GM23338 (cell line): ENCODE data around the gene HMOX1. TPM values are rescaled to one million over a fixed set of nuclear protein-coding genes. Genes with fewer than 3 reads are reported as not detected.

ENCODE experiments used
- ATAC-seq: fragments of 200-7000 bp; cut with Tn5 transposase; 3 replicates; pipeline ENCODE4 v1.9.1; 2020
- DNase-seq: peaks from one replicate; pipeline ENCODE4 v3.0.0-alpha.2; 2015; ENCODE audit warnings: low spot score
- H2AFZ ChIP-seq: fragments of 200-600 bp; sonication (generic); 2 replicates; pipeline ENCODE4 v1.8.0; 2016; ENCODE audit warnings: antibody characterized with exemption, mild to moderate bottlenecking, moderate library complexity
- H3F3A ChIP-seq: fragments of 200-600 bp; sonication (generic); replicated peaks from 2 replicates; pipeline ENCODE4 v1.8.0; 2017; ENCODE audit warnings: antibody characterized with exemption, mixed run types, low read depth
- H3K27ac ChIP-seq: fragments of 200-600 bp; sonication (generic); 2 replicates; pipeline ENCODE4 v1.6.1; 2016; ENCODE audit warnings: low read depth
- H3K27me3 ChIP-seq: fragments of 200-600 bp; sonication (generic); 2 replicates; pipeline ENCODE4 v1.8.0; 2016; ENCODE audit warnings: mild to moderate bottlenecking, mixed run types, moderate library complexity; ENCODE audit not compliant: insufficient read depth
- H3K36me3 ChIP-seq: fragments of 200-600 bp; sonication (generic); 2 replicates; pipeline ENCODE4 v1.8.0; 2016; ENCODE audit warnings: mild to moderate bottlenecking; ENCODE audit not compliant: insufficient read depth
- H3K4me1 ChIP-seq: fragments of 200-600 bp; sonication (generic); 2 replicates; pipeline ENCODE4 v1.8.0; 2016; ENCODE audit warnings: mild to moderate bottlenecking, moderate library complexity; ENCODE audit not compliant: insufficient read depth
- H3K4me2 ChIP-seq: fragments of 200-600 bp; sonication (generic); 2 replicates; pipeline ENCODE4 v1.7.1; 2017; ENCODE audit warnings: mixed run types
- H3K4me3 ChIP-seq: fragments of 200-600 bp; sonication (generic); 2 replicates; pipeline ENCODE4 v1.6.1; 2016; ENCODE audit warnings: mixed run types
- H3K79me2 ChIP-seq: fragments of 200-600 bp; sonication (generic); replicated peaks from 2 replicates; pipeline ENCODE4 v1.8.0; 2017; ENCODE audit warnings: mild to moderate bottlenecking; ENCODE audit not compliant: insufficient read depth
- H3K9me2 ChIP-seq: fragments of 200-600 bp; sonication (generic); 2 replicates; pipeline ENCODE4 v1.8.0; 2017; ENCODE audit not compliant: insufficient read depth
- H4K20me1 ChIP-seq: fragments of 200-600 bp; sonication (generic); replicated peaks from 2 replicates; pipeline ENCODE4 v1.8.0; 2017; ENCODE audit warnings: mild to moderate bottlenecking; ENCODE audit not compliant: insufficient read depth
- H3K27ac Mint-ChIP-seq: 2 replicates; pipeline ENCODE4 v1.8.0; 2020; ENCODE audit warnings: inconsistent platforms, mild to moderate bottlenecking, moderate library complexity, mixed read lengths
- H3K27me3 Mint-ChIP-seq: 3 replicates; pipeline ENCODE4 v1.8.0; 2022; ENCODE audit warnings: low read depth, mild to moderate bottlenecking, moderate library complexity, mixed read lengths, inconsistent platforms; ENCODE audit not compliant: insufficient read depth, poor library complexity
- H3K36me3 Mint-ChIP-seq: 3 replicates; pipeline ENCODE4 v1.8.0; 2021; ENCODE audit warnings: low read depth, mild to moderate bottlenecking, inconsistent platforms, moderate library complexity, mixed read lengths
- H3K4me1 Mint-ChIP-seq: 3 replicates; pipeline ENCODE4 v1.8.0; 2020; ENCODE audit warnings: mild to moderate bottlenecking, inconsistent platforms, mixed read lengths
- H3K4me3 Mint-ChIP-seq: 3 replicates; pipeline ENCODE4 v1.8.0; 2021; ENCODE audit warnings: moderate library complexity, mild to moderate bottlenecking, inconsistent platforms, mixed read lengths
- H3K9me3 Mint-ChIP-seq: 3 replicates; pipeline ENCODE4 v1.8.0; 2020; ENCODE audit warnings: moderate library complexity, mild to moderate bottlenecking, inconsistent platforms, mixed read lengths
- CTCF ChIP-seq, 2 experiments: fragments of 200-600 bp in 1 of 2; sonication (generic) in 1 of 2; conservative IDR thresholded peaks; 2 replicates each; pipeline versions ENCODE4 v1.5.1 to v1.6.1; 2016 to 2017; ENCODE audit warnings: antibody characterized with exemption in 2 of 2, low read depth in 2 of 2, mild to moderate bottlenecking in 2 of 2, moderate library complexity in 1 of 2
- EZH2 ChIP-seq: fragments of 200-600 bp; sonication (generic); IDR thresholded peaks from one replicate; pipeline ENCODE4 v1.8.0; 2017; ENCODE audit warnings: antibody characterized with exemption, mild to moderate bottlenecking, low read depth; ENCODE audit not compliant: unreplicated experiment
- EZH2phosphoT487 ChIP-seq: fragments of 200-600 bp; sonication (generic); IDR thresholded peaks from one replicate; pipeline ENCODE4 v1.8.1; 2018; ENCODE audit warnings: antibody characterized with exemption; ENCODE audit not compliant: unreplicated experiment
- JUNB ChIP-seq: IDR thresholded peaks from one replicate; pipeline ENCODE4 v1.6.1; 2016; ENCODE audit warnings: antibody characterized with exemption; ENCODE audit not compliant: unreplicated experiment
- NANOG ChIP-seq: IDR thresholded peaks from 2 replicates; pipeline ENCODE4 v1.6.1; 2016; ENCODE audit warnings: antibody characterized with exemption, borderline replicate concordance
- STAT1 ChIP-seq: IDR thresholded peaks from one replicate; pipeline ENCODE4 v1.6.1; 2016; ENCODE audit warnings: antibody characterized with exemption; ENCODE audit not compliant: unreplicated experiment
- ZNF331 ChIP-seq: fragments of 250-450 bp; sonication (Bioruptor Pico); IDR thresholded peaks from 2 replicates; pipeline ENCODE4 v1.5.0; 2020; ENCODE audit warnings: low read depth, mild to moderate bottlenecking, moderate library complexity
- ZNF462 ChIP-seq: fragments of 250-450 bp; sonication (Bioruptor Pico); IDR thresholded peaks from 2 replicates; pipeline ENCODE4 v1.5.0; 2020; ENCODE audit warnings: mild to moderate bottlenecking, moderate library complexity
- polyA plus RNA-seq: library from polyadenylated mRNA; unstranded; fragments of >200 nt; fragmentation: Nextera tagmentation; extraction: Ambion mirVana; gene quantifications from 2 replicates; pipeline ENCODE4 v1.2.1, GENCODE V29; 2016
- total RNA-seq: library from RNA; depleted of rRNA; stranded (reverse); fragments of >200 nt; shearing (Covaris generic); gene quantifications from 2 replicates; pipeline ENCODE4 v1.2.3, GENCODE V29; 2014
- TF ChIP-seq, protein P1 (sequence below): IDR thresholded peaks from 2 replicates; pipeline ENCODE4 v1.6.1; 2016; ENCODE audit warnings: antibody characterized with exemption

HMOX1 gene
- total and polyA plus RNA-seq, 2 experiments from 2014 or later: 10.9 to 22.6 TPM

DNA sequence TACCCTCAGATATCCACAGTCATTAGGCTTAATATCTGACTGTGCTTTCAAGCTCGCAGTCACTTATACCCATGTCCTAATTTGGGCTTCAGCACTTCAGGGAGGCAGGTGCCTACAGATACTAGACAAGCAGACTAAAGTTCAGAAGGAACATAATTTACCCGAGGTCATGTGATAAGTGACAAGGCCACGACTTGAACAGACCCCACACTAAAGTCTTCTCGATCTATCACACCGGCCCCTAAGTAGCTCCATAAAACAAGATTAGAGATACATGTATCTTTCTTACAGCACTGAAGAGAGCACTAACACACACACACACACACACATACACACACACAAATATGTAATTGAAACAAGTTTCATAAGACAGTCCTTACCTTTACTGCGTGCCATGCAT lies 48.6 kb upstream of the HMOX1 start (continued):
- TF ChIP-seq CTCF (conservative IDR thresholded peaks at IDR 0.05; ENCODE audit: low read depth in 2 of 2) (no peak), NANOG (no peak), EZH2 (no peak), ZNF331 (CRISPR knock-in tag) (no peak)
- TF ChIP-seq, protein P1, sequence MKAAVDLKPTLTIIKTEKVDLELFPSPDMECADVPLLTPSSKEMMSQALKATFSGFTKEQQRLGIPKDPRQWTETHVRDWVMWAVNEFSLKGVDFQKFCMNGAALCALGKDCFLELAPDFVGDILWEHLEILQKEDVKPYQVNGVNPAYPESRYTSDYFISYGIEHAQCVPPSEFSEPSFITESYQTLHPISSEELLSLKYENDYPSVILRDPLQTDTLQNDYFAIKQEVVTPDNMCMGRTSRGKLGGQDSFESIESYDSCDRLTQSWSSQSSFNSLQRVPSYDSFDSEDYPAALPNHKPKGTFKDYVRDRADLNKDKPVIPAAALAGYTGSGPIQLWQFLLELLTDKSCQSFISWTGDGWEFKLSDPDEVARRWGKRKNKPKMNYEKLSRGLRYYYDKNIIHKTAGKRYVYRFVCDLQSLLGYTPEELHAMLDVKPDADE: no peak

DNA sequence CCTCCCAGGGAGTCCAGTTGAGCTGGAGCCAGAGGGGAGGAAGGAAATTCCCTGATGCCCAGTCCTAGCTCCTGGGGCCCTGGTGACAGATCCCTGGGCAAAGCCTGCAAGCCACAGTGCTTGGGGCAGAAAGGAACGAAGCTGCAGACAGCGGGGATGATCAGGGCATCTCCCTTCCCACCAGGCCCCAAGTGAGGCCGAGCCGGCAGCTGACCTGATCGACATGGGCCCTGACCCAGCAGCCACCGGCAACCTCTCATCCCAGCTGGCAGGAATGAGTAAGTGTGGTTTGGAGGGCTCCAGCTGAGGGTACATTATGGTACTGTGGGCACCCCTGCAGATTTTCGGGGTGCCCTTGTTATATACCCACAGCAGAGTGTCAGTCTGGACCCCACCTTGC lies 47.7 kb upstream of the HMOX1 start:
- no peak for ATAC-seq
- Mint-ChIP-seq H3K4me1 (peaks cover 5% of the 10 kb centered on the region; the same call in 2 of the 3 replicates), H3K4me3 (no peak overlapping the region), H3K36me3 (peaks cover 14% of the 10 kb centered on the region; the same call in 2 of the 3 replicates), H3K27ac (no peak overlapping the region), H3K27me3 (peaks cover 11% of the 10 kb centered on the region), H3K9me3 (no peaks in the 10 kb centered on the region)
- no peaks in the 10 kb centered on the region for H3K4me1 ChIP-seq
- no peaks in the 10 kb centered on the region for H3F3A ChIP-seq
- DNase-seq: no peak
- no peaks in the 10 kb centered on the region for H3K9me2 ChIP-seq
- no peaks in the 10 kb centered on the region for H4K20me1 ChIP-seq
- H3K36me3 ChIP-seq: no peaks in the 10 kb centered on the region
- H3K4me3 ChIP-seq: no peak overlapping the region
- no peak overlapping the region for H3K4me2 ChIP-seq
- no peak overlapping the region for H3K27ac ChIP-seq
- TF ChIP-seq EZH2phosphoT487: no peak
- no peak for TF ChIP-seq NANOG
- TF ChIP-seq ZNF462 (CRISPR knock-in tag): no peak
- TF ChIP-seq JUNB: no peak
- TF ChIP-seq STAT1: no peak
- H3K27me3 ChIP-seq: no peaks in the 10 kb centered on the region
- no peaks in the 10 kb centered on the region for H3K79me2 ChIP-seq
- H2AFZ ChIP-seq: no peak overlapping the region
